ENCODE results near the gene TMCC2. TPM values are rescaled to one million over a fixed set of nuclear protein-coding genes. Genes with fewer than 3 reads are reported as not detected.

The TMCC2 gene
- total RNA-seq, 2 donors from 2014 or later: 6.8 to 8.9 TPM

- TF ChIP-seq, protein P1, sequence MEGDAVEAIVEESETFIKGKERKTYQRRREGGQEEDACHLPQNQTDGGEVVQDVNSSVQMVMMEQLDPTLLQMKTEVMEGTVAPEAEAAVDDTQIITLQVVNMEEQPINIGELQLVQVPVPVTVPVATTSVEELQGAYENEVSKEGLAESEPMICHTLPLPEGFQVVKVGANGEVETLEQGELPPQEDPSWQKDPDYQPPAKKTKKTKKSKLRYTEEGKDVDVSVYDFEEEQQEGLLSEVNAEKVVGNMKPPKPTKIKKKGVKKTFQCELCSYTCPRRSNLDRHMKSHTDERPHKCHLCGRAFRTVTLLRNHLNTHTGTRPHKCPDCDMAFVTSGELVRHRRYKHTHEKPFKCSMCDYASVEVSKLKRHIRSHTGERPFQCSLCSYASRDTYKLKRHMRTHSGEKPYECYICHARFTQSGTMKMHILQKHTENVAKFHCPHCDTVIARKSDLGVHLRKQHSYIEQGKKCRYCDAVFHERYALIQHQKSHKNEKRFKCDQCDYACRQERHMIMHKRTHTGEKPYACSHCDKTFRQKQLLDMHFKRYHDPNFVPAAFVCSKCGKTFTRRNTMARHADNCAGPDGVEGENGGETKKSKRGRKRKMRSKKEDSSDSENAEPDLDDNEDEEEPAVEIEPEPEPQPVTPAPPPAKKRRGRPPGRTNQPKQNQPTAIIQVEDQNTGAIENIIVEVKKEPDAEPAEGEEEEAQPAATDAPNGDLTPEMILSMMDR (IDR thresholded peaks at IDR 0.05): no peak
- peaks cover 23 to 62% of the 10 kb centered on the region in 2 donors for H3K4me1 ChIP-seq (ENCODE audit: control insufficient read depth in 1 of 2, low read depth in 2 of 2)
- H3K27me3 ChIP-seq (replicated peaks; ENCODE audit: insufficient read depth): no peaks in the 10 kb centered on the region
- H3K36me3 ChIP-seq: no peaks in the 10 kb centered on the region
- H3K4me3 ChIP-seq: peak overlapping the region; percentile 20
- no peaks in the 10 kb centered on the region for H3K9me3 ChIP-seq
- ATAC-seq (ENCODE audit: insufficient number of reproducible peaks, low FRiP score, low read depth): no peak
- peak overlapping the region; percentile 81 to 86 for H3K27ac ChIP-seq
- DNase-seq (ENCODE audit: low spot score): no peak
These were observed 21.9 kb downstream of the TMCC2 start for GRCh38 chr1:205249651-205250050.

DNA sequence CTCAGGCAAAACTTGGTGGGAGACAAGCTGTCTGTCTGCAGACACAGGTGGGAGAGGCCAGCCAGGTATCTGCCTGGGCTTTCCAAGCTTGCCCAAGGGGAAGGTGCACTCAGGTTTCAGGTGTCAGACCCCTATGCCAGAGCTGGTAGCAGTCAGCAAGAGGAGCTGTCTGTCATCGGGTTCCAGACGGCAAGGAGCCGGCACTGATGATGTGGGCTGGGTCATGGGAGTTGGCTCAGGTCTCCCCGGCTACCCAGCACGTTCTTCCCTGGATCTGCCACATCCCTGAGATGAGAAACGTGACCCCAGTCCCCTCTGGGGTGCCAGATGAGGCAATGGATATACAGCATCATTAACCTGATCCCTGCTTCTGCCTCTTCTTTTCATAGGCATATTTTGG is 23.0 kb downstream of the TMCC2 start:
- no peak for ATAC-seq (ENCODE audit: insufficient number of reproducible peaks, low FRiP score, low read depth)
- Histone ChIP-seq H3K36me3 (no peaks in the 10 kb centered on the region), H3K27ac (peak overlapping the region; percentile 86 to 88), H3K4me3 (no peak overlapping the region), H3K27me3 (replicated peaks; ENCODE audit: insufficient read depth) (no peaks in the 10 kb centered on the region), H3K4me1 (ENCODE audit: control insufficient read depth in 1 of 2, low read depth in 2 of 2) (peaks cover 23 to 63% of the 10 kb centered on the region in 2 donors), H3K9me3 (no peaks in the 10 kb centered on the region)
- TF ChIP-seq, protein P1 (IDR thresholded peaks at IDR 0.05): no peak
- no peak for DNase-seq (ENCODE audit: low spot score)

GRCh38 chr1:205251576-205251975 is 23.8 kb downstream of the TMCC2 start:
- ATAC-seq (ENCODE audit: insufficient number of reproducible peaks, low FRiP score, low read depth): no peak
- peaks cover 23 to 64% of the 10 kb centered on the region in 2 donors for H3K4me1 ChIP-seq (ENCODE audit: control insufficient read depth in 1 of 2, low read depth in 2 of 2)

DNA sequence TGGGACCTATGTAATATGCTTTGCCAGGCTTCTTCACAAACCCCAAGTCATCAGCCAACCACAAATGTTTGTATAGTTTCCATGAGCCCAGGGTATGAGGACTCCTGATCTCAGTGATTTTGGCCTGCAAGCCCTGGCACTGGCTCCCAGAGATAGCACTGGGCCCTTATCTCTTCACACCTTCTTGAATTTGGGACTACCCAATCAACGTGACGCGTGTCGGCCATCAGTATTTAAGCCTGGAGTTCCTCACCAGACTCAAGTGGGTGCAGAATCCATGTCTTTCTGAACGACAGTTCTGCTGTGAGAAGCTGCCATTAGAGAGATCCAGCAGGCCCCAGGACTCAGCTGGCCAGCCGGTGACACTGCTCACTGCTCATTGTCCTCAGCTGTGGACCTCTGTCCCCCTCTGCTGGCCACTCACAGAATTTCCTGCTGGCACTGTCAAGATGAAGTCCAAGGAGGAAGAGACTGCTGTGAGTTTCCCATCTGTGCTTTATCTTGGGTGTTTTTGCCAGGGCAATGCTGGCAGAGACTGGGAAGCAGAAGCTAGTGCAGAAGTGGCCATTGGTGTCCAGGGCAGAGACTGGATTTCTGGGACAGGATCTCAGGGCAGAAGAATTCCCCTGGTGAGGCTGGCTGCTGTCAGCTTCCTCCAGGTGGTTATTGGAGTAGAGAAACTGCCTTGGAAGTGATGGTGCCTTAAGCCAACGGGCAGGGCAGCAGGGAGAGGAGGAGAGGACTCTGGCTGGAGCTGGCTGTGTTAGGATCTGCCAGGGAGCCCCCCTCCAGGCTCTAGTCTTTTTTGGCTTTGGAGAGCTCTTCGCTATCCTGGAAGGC is 28.4 kb downstream of the TMCC2 start:
- TF ChIP-seq, protein P1 (IDR thresholded peaks at IDR 0.05): peak; percentile 96
- H3K27me3 ChIP-seq (replicated peaks; ENCODE audit: insufficient read depth): no peaks in the 10 kb centered on the region
- H3K4me3 ChIP-seq: no peak overlapping the region
- DNase-seq (ENCODE audit: low spot score) (peak; percentile 78), ATAC-seq (ENCODE audit: insufficient number of reproducible peaks, low FRiP score, low read depth) (peak; percentile 71)
- H3K36me3 ChIP-seq: no peaks in the 10 kb centered on the region
- no peaks in the 10 kb centered on the region for H3K9me3 ChIP-seq
- H3K4me1 ChIP-seq (ENCODE audit: control insufficient read depth in 1 of 2, low read depth in 2 of 2): peaks cover 5 to 18% of the 10 kb centered on the region in 2 donors
- no peak overlapping the region for H3K27ac ChIP-seq

More at GRCh38 chr1:205251576-205251975, 23.8 kb downstream of the TMCC2 start:
- H3K27ac ChIP-seq: peak overlapping the region; percentile 86 to 88
- no peaks in the 10 kb centered on the region for H3K27me3 ChIP-seq (replicated peaks; ENCODE audit: insufficient read depth)
- no peak for DNase-seq (ENCODE audit: low spot score)
- TF ChIP-seq, protein P1 (IDR thresholded peaks at IDR 0.05): no peak
- H3K9me3 ChIP-seq: no peaks in the 10 kb centered on the region
- no peak overlapping the region for H3K4me3 ChIP-seq
- no peaks in the 10 kb centered on the region for H3K36me3 ChIP-seq

DNA sequence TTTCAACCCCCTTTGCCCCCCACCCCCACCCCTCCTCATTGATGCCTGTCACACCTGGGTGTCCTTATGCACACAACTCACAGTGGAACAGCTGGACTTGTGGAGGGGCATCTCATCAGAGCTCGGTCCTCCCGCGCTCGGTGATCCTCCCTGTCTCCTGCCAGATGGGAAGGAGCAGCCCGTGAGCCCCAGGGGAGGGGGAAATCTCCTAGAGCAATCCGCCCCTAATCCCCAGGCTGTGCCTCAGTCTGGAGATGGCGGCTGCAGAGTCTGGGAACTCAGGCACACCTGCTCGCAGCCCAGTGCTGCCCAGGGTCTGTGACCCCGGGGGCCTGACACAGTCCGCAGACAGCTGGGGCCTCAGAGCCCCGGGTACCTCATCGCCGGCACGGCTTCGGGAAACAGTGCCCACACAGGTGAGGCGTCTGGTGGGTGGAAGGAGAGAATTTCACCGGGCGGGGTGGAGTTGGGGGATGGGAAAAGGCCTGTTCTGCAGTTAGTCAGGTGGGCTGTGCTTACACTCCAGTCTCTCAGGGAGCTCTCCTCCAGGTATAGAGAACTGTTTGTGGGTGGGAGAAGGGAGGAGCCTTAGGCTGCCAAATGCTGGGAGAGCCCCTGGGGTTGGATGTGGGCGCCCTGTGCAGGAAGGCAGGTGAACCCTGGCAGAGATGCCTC is 29.3 kb downstream of the TMCC2 start:
- no peaks in the 10 kb centered on the region for H3K27me3 ChIP-seq (replicated peaks; ENCODE audit: insufficient read depth)
- H3K27ac ChIP-seq: no peak overlapping the region
- TF ChIP-seq, protein P1 (IDR thresholded peaks at IDR 0.05): no peak
- H3K4me3 ChIP-seq: no peak overlapping the region
- H3K36me3 ChIP-seq: no peaks in the 10 kb centered on the region
- no peaks in the 10 kb centered on the region for H3K9me3 ChIP-seq
- ATAC-seq (ENCODE audit: insufficient number of reproducible peaks, low FRiP score, low read depth) (no peak), DNase-seq (ENCODE audit: low spot score) (no peak)
- peaks cover 3 to 9% of the 10 kb centered on the region in 2 donors for H3K4me1 ChIP-seq (ENCODE audit: control insufficient read depth in 1 of 2, low read depth in 2 of 2)

Measured in thoracic aorta (tissue), 2 donors.